K562 (cell line): ENCODE results near the gene SPATA33. TPM values are rescaled to one million over a fixed set of nuclear protein-coding genes. Genes with fewer than 3 reads are reported as not detected.

Experiments
- ATAC-seq: fragments of 200-7000 bp; cut with Tn5 transposase; 3 replicates; pipeline ENCODE4 v1.9.1; 2020; ENCODE audit warnings: moderate library complexity
- BruUV-seq: library from RNA; stranded (reverse); fragments of 400-500 nt; replicated peaks from 2 replicates; lab custom pipeline; 2021; lab: Mats Ljungman, UMichigan
- CTCF ChIA-PET: fragments of 300-600 bp; formaldehyde crosslinking; extraction: SDS; loops from one replicate; lab custom pipeline; 2021; ENCODE audit warnings: low intra/inter-chr PET ratio; lab: Yijun Ruan, JAX
- POLR2A ChIA-PET: fragments of 300-600, 350-650 bp; sonication (Branson Sonifier 250); formaldehyde crosslinking; extraction: SDS; loops from one replicate; lab custom pipeline; 2021; ENCODE audit warnings: antibody characterized with exemption, inconsistent platforms; lab: Yijun Ruan, JAX
- DNase-seq, 4 experiments: peaks; one replicate each; pipeline versions ENCODE4 v3.0.0 to v3.0.0-alpha.2; 2011 to 2018; ENCODE audit warnings: low spot score in 3 of 4, mixed read lengths in 3 of 4; ENCODE audit errors: extremely low read depth in 1 of 4
- FAIRE-seq: peaks from 2 replicates; lab custom pipeline; 2011; peaks lifted over from hg19 to GRCh38; lab: Jason Lieb, UNC
- H2AFZ ChIP-seq: 2 replicates; pipeline ENCODE4 v1.6.0; 2011; ENCODE audit warnings: low read depth, low read length, control low read depth, inconsistent platforms
- H3K27ac ChIP-seq: fragments of 200-600 bp; 3 replicates; pipeline ENCODE4 v1.8.0; 2011; ENCODE audit warnings: low read depth, mild to moderate bottlenecking, control low read depth, inconsistent platforms, low read length, moderate library complexity, mixed read lengths; ENCODE audit errors: extremely low read depth
- H3K27me3 ChIP-seq, 2 experiments: fragments of 300-600 bp in 1 of 2; 2 replicates in 1 of 2; 3 replicates in 1 of 2; pipeline versions ENCODE4 v1.6.0 to v1.8.0; 2011; ENCODE audit warnings: inconsistent platforms in 2 of 2, low read length in 2 of 2, mild to moderate bottlenecking in 1 of 2, mixed read lengths in 1 of 2, moderate library complexity in 1 of 2; ENCODE audit not compliant: control insufficient read depth in 2 of 2, insufficient read depth in 2 of 2
- H3K36me3 ChIP-seq: fragments of 300-600 bp; 3 replicates; pipeline ENCODE4 v1.8.0; 2011; ENCODE audit warnings: mild to moderate bottlenecking, low read length, inconsistent platforms; ENCODE audit not compliant: control insufficient read depth, insufficient read depth
- H3K4me1 ChIP-seq, 2 experiments: fragments of 200-600 bp in 1 of 2; replicated peaks in 1 of 2; 2 replicates in 1 of 2; 3 replicates in 1 of 2; pipeline versions ENCODE4 v1.5.1 to v1.8.0; 2011; ENCODE audit warnings: inconsistent platforms in 2 of 2, low read length in 2 of 2, mild to moderate bottlenecking in 1 of 2, mixed read lengths in 1 of 2, moderate library complexity in 1 of 2; ENCODE audit not compliant: control insufficient read depth in 2 of 2, insufficient read depth in 2 of 2
- H3K4me2 ChIP-seq: 2 replicates; pipeline ENCODE4 v1.6.1; 2011; ENCODE audit warnings: low read length, control low read depth, inconsistent platforms, mixed read lengths; ENCODE audit not compliant: insufficient read depth
- H3K4me3 ChIP-seq: fragments of 200-600 bp; sonication (generic), shearing (Covaris generic); 2 replicates; pipeline ENCODE4 v1.5.1; 2016; ENCODE audit warnings: control low read depth, inconsistent platforms
- H3K79me2 ChIP-seq: fragments of 200-600 bp; 3 replicates; pipeline ENCODE4 v1.8.0; 2011; ENCODE audit warnings: low read length, inconsistent platforms; ENCODE audit not compliant: control insufficient read depth, insufficient read depth
- H3K9ac ChIP-seq, 2 experiments: 2 replicates each; pipeline versions ENCODE4 v1.6.0 to v1.6.1; 2011; ENCODE audit warnings: low read depth in 2 of 2, low read length in 2 of 2, control low read depth in 1 of 2, inconsistent platforms in 1 of 2, mild to moderate bottlenecking in 1 of 2, mixed read lengths in 1 of 2; ENCODE audit not compliant: insufficient read depth in 1 of 2
- H3K9me1 ChIP-seq: one replicate; pipeline ENCODE4 v1.6.0; 2011; ENCODE audit warnings: inconsistent platforms, mild to moderate bottlenecking, low read length, moderate library complexity; ENCODE audit not compliant: control insufficient read depth, insufficient read depth
- H3K9me3 ChIP-seq: replicated peaks from 2 replicates; pipeline ENCODE4 v1.5.1; 2011; ENCODE audit warnings: low read depth, low read length, inconsistent platforms; ENCODE audit not compliant: control insufficient read depth, insufficient read depth
- H4K20me1 ChIP-seq: replicated peaks from 2 replicates; pipeline ENCODE4 v1.6.1; 2011; ENCODE audit warnings: low read length, inconsistent platforms, mixed read lengths; ENCODE audit not compliant: control insufficient read depth, insufficient read depth
- EHMT2 ChIP-seq: fragments of 450-650 bp; IDR thresholded peaks from 2 replicates; pipeline ENCODE4 v1.6.1; 2018; ENCODE audit warnings: antibody characterized with exemption
- EP400 ChIP-seq: fragments of 450-650 bp; IDR thresholded peaks from 2 replicates; pipeline ENCODE4 v1.6.1; 2017; ENCODE audit warnings: antibody characterized with exemption, mild to moderate bottlenecking, moderate library complexity
- ETV6 ChIP-seq, 3 experiments: fragments of 150-350 bp in 1 of 3; sonication (generic) in 1 of 3; formaldehyde crosslinking in 1 of 3; IDR thresholded peaks; 2 replicates each; pipeline versions ENCODE4 v1.6.1 to v1.8.0; 2014 to 2022; ENCODE audit warnings: borderline replicate concordance in 2 of 3, low read depth in 2 of 3, antibody characterized with exemption in 1 of 3, low read length in 1 of 3, mild to moderate bottlenecking in 1 of 3, missing genetic modification reagents in 1 of 3
- GATA2 ChIP-seq: sonication (generic); formaldehyde crosslinking; IDR thresholded peaks from 2 replicates; pipeline ENCODE4 v1.4.0; 2020; ENCODE audit warnings: mild to moderate bottlenecking, missing genetic modification reagents
- HDGF ChIP-seq: fragments of 450-650 bp; IDR thresholded peaks from 2 replicates; pipeline ENCODE4 v1.6.1; 2016
- NBN ChIP-seq: fragments of 450-650 bp; IDR thresholded peaks from 2 replicates; pipeline ENCODE4 v1.6.1; 2016; ENCODE audit warnings: low read depth, mild to moderate bottlenecking
- POLR3A ChIP-seq: IDR thresholded peaks from 2 replicates; pipeline ENCODE4 v1.6.1; 2011; ENCODE audit warnings: borderline replicate concordance, mild to moderate bottlenecking, moderate library complexity; ENCODE audit not compliant: insufficient read length, insufficient read depth; ENCODE audit errors: extremely low read depth
- SPI1 ChIP-seq: IDR thresholded peaks from 2 replicates; pipeline ENCODE4 v1.6.1; 2011; ENCODE audit warnings: low read depth, low read length, control low read depth, borderline replicate concordance
- ZFP1 ChIP-seq: fragments of 450-650 bp; formaldehyde crosslinking; IDR thresholded peaks from 2 replicates; pipeline ENCODE4 v1.4.0; 2020; ENCODE audit warnings: mild to moderate bottlenecking, mixed read lengths
- ZNF143 ChIP-seq: sonication (generic); formaldehyde crosslinking; IDR thresholded peaks from 2 replicates; pipeline ENCODE4 v1.9.0; 2022; ENCODE audit warnings: mild to moderate bottlenecking, missing genetic modification reagents
- WGBS: fragments of 100-300 bp; shearing (Covaris generic); methylation state at CpG from one replicate; pipeline ENCODE4 v1.1.6; 2016; ENCODE audit warnings: low coverage, mixed read lengths; ENCODE audit not compliant: insufficient coverage; ENCODE audit errors: missing lambda C conversion rate; 5-methylcytosine and 5-hydroxymethylcytosine counted together
- in situ Hi-C: fragments of 300-500 bp; cut with MboI; formaldehyde crosslinking; loops from 4 replicates; pipeline ENCODE4 v1.15.0; 2018; ENCODE audit warnings: inconsistent platforms, mixed read lengths
- intact Hi-C: fragments of 100-400 bp; cut with micrococcal nuclease; formaldehyde crosslinking; loops from 2 replicates; pipeline ENCODE4 v1.14.2; 2022
- polyA plus RNA-seq, 8 experiments: library from polyadenylated mRNA; depleted of rRNA in 4 of 8; stranded (reverse) in 5 of 8; unstranded in 3 of 8; fragments of >200 nt; fragmentation: Nextera tagmentation in 2 of 8; fragmentation: Illumina TruSeq in 1 of 8; extraction: Ambion mirVana in 2 of 8; extraction: Trizol in 1 of 8; gene quantifications; 2 replicates each; pipeline versions ENCODE4 v1.2.1 to v1.2.3, GENCODE V29; 2011 to 2014; ENCODE audit warnings: inconsistent platforms in 1 of 8, missing spikeins in 1 of 8
- total RNA-seq, 7 experiments: library from RNA; depleted of rRNA in 6 of 7; stranded (reverse); fragments of >200 nt in 6 of 7; fragmentation: Illumina TruSeq in 2 of 7; extraction: Trizol in 2 of 7; gene quantifications; 2 replicates each; pipeline versions ENCODE4 v1.2.1 to v1.2.3, GENCODE V29; 2011 to 2021; ENCODE audit warnings: low replicate concordance in 1 of 7
- TF ChIP-seq, protein P1 (sequence below), 2 experiments: fragments of 450-650 bp; IDR thresholded peaks; 2 replicates each; pipeline ENCODE4 v1.6.1; 2016
- TF ChIP-seq, protein P2 (sequence below), 2 experiments: fragments of 450-650 bp in 1 of 2; sonication (generic) in 1 of 2; formaldehyde crosslinking in 1 of 2; IDR thresholded peaks; 2 replicates each; pipeline versions ENCODE4 v1.7.1 to v1.9.0; 2016 to 2022; ENCODE audit warnings: inconsistent platforms in 1 of 2, mild to moderate bottlenecking in 1 of 2, missing genetic modification reagents in 1 of 2

SPATA33 gene
- total and polyA plus RNA-seq, 9 of the 15 experiments (the other 6 are each of a cell fraction or from before 2014, with no cell fraction given) = 4.0 to 20.0 (median 11.8) TPM

GRCh38 chr16:89616623-89617022, 41.0 kb upstream of the SPATA33 start:
- ChIA-PET CTCF (no interaction called here), POLR2A (interaction anchor here (0.6 to 1.1 kb wide), 2 partner anchors 43 to 171 kb away, joined by 3 to 4 read pairs; no protein-coding TSS in a partner anchor)
- Histone ChIP-seq H3K9me3 (no peaks in the 10 kb centered on the region), H3K79me2 (no peaks in the 10 kb centered on the region), H3K27me3 (peaks cover 4 to 17% of the 10 kb centered on the region in 2 experiments; a peak in 4 of 5 replicates), H4K20me1 (no peaks in the 10 kb centered on the region), H3K9me1 (no peaks in the 10 kb centered on the region), H3K9ac (peak overlapping the region in 1 of 2 experiments; percentile 26; a peak in 1 of 4 replicates), H3K4me2 (no peak overlapping the region), H2AFZ (peak overlapping the region; percentile 33; the same call in 1 of the 2 replicates), H3K4me1 (peaks cover 0 to 57% of the 10 kb centered on the region in 2 experiments; a peak in 3 of 5 replicates), H3K36me3 (no peaks in the 10 kb centered on the region), H3K4me3 (no peak overlapping the region), H3K27ac (no peak overlapping the region)
- no TSS peak for BruUV-seq
- WGBS = 79% methylated on average over 14 of the region's 20 CpGs
- FAIRE-seq (no peak), DNase-seq (no peak), ATAC-seq (no peak)
- intact Hi-C loops = no loop called here
- in situ Hi-C loops = no loop called here
- TF ChIP-seq, protein P1, sequence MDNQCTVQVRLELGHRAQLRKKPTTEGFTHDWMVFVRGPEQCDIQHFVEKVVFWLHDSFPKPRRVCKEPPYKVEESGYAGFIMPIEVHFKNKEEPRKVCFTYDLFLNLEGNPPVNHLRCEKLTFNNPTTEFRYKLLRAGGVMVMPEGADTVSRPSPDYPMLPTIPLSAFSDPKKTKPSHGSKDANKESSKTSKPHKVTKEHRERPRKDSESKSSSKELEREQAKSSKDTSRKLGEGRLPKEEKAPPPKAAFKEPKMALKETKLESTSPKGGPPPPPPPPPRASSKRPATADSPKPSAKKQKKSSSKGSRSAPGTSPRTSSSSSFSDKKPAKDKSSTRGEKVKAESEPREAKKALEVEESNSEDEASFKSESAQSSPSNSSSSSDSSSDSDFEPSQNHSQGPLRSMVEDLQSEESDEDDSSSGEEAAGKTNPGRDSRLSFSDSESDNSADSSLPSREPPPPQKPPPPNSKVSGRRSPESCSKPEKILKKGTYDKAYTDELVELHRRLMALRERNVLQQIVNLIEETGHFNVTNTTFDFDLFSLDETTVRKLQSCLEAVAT (IDR thresholded peaks at IDR 0.05) = peak in 1 of 2 experiments; percentile 80; a peak in 2 of 4 replicates
- TF ChIP-seq ZFP1 (no peak), SPI1 (peak; percentile 28; the same call in 1 of the 2 replicates), GATA2 (CRISPR knock-in tag) (no peak), EP400 (no peak), ETV6 (IDR thresholded peaks at IDR 0.05; ENCODE audit: borderline replicate concordance in 1 of 2, low read depth in 2 of 2, low read length in 1 of 2) (peak; percentile 94 to 97), ETV6 (CRISPR knock-in tag; IDR thresholded peaks at IDR 0.05; ENCODE audit: borderline replicate concordance) (no peak), ZNF143 (CRISPR knock-in tag) (no peak), NBN (no peak), EHMT2 (peak; percentile 32; the same call in 1 of the 2 replicates), HDGF (no peak), POLR3A (no peak)
- TF ChIP-seq, protein P2, sequence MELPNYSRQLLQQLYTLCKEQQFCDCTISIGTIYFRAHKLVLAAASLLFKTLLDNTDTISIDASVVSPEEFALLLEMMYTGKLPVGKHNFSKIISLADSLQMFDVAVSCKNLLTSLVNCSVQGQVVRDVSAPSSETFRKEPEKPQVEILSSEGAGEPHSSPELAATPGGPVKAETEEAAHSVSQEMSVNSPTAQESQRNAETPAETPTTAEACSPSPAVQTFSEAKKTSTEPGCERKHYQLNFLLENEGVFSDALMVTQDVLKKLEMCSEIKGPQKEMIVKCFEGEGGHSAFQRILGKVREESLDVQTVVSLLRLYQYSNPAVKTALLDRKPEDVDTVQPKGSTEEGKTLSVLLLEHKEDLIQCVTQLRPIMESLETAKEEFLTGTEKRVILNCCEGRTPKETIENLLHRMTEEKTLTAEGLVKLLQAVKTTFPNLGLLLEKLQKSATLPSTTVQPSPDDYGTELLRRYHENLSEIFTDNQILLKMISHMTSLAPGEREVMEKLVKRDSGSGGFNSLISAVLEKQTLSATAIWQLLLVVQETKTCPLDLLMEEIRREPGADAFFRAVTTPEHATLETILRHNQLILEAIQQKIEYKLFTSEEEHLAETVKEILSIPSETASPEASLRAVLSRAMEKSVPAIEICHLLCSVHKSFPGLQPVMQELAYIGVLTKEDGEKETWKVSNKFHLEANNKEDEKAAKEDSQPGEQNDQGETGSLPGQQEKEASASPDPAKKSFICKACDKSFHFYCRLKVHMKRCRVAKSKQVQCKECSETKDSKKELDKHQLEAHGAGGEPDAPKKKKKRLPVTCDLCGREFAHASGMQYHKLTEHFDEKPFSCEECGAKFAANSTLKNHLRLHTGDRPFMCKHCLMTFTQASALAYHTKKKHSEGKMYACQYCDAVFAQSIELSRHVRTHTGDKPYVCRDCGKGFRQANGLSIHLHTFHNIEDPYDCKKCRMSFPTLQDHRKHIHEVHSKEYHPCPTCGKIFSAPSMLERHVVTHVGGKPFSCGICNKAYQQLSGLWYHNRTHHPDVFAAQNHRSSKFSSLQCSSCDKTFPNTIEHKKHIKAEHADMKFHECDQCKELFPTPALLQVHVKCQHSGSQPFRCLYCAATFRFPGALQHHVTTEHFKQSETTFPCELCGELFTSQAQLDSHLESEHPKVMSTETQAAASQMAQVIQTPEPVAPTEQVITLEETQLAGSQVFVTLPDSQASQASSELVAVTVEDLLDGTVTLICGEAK (IDR thresholded peaks at IDR 0.05) = peak; percentile 69; the same call in 1 of the 2 replicates
- TF ChIP-seq, protein P2 (CRISPR knock-in tag; IDR thresholded peaks at IDR 0.05) = no peak
